Osteoblast (primary cell): ENCODE measurements around the gene CDYL2. TPM values are rescaled to one million over a fixed set of nuclear protein-coding genes. Genes with fewer than 3 reads are reported as not detected.

Source experiments
- DNase-seq: peaks from one replicate; pipeline ENCODE4 v3.0.0; 2011; ENCODE audit warnings: low spot score, mixed read lengths; ENCODE audit not compliant: insufficient read length; ENCODE audit errors: missing footprints
- H2AFZ ChIP-seq: 2 replicates; pipeline ENCODE4 v1.6.0; 2011; ENCODE audit warnings: mild to moderate bottlenecking, low read length
- H3K27ac ChIP-seq: 2 replicates; pipeline ENCODE4 v1.5.1; 2011; ENCODE audit warnings: mild to moderate bottlenecking, low read depth, low read length, moderate library complexity
- H3K27me3 ChIP-seq: 2 replicates; pipeline ENCODE4 v1.6.0; 2012; ENCODE audit warnings: mild to moderate bottlenecking, control low read depth, inconsistent platforms, low read length, moderate library complexity; ENCODE audit not compliant: insufficient read depth
- H3K36me3 ChIP-seq: 2 replicates; pipeline ENCODE4 v1.5.1; 2011; ENCODE audit warnings: mild to moderate bottlenecking, low read length, control low read depth, moderate library complexity; ENCODE audit not compliant: insufficient read depth
- H3K4me1 ChIP-seq: 2 replicates; pipeline ENCODE4 v1.5.1; 2011; ENCODE audit warnings: mild to moderate bottlenecking, low read length, control low read depth, moderate library complexity; ENCODE audit not compliant: insufficient read depth
- H3K4me2 ChIP-seq: 2 replicates; pipeline ENCODE4 v1.6.0; 2011; ENCODE audit warnings: mild to moderate bottlenecking, low read length; ENCODE audit not compliant: insufficient read depth
- H3K4me3 ChIP-seq: fragments of 200-600 bp; sonication (generic); 3 replicates; pipeline ENCODE4 v1.5.1; 2012; ENCODE audit warnings: mild to moderate bottlenecking, low read length, inconsistent platforms; ENCODE audit not compliant: insufficient read depth
- H3K79me2 ChIP-seq: 2 replicates; pipeline ENCODE4 v1.6.0; 2012; ENCODE audit warnings: mild to moderate bottlenecking, low read length, control low read depth, inconsistent platforms; ENCODE audit not compliant: insufficient read depth
- H3K9me3 ChIP-seq: 2 replicates; pipeline ENCODE4 v1.5.1; 2011; ENCODE audit warnings: low read depth, low read length, control low read depth
- H4K20me1 ChIP-seq: 2 replicates; pipeline ENCODE4 v1.6.0; 2012; ENCODE audit warnings: mild to moderate bottlenecking, low read length, control low read depth; ENCODE audit not compliant: insufficient read depth
- total RNA-seq: library from RNA; depleted of rRNA; stranded (reverse); fragments of >200 nt; gene quantifications from 2 replicates; pipeline ENCODE4 v1.2.3, GENCODE V29; 2012
- TF ChIP-seq, protein P1 (sequence below): IDR thresholded peaks from 2 replicates; pipeline ENCODE4 v1.5.1; 2011; ENCODE audit warnings: mild to moderate bottlenecking, low read depth, low read length, moderate library complexity; ENCODE audit errors: extremely low read depth

CDYL2 gene
- total RNA-seq, 1 donor = 8.3 TPM

DNA sequence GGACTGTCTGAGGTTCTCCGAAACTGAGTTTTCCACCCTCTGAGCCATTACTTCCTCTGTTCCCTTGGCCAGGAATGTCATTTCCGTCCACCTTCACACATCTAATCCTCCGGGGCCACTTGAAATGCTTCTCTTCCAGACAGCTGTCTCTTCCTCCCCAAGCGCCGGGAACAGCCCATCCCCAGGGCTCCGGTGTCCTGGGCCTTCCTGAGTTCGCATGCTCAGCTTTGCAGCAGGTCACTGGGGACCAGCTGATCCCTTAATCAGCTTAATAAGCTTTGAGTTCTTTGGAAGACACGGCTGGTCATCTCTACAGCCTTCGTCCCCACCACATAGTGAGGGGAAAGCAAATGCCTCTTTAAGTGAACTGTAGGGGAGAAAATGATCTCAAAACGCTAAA is 140.2 kb downstream of the CDYL2 start:
- H3K9me3 ChIP-seq = no peaks in the 10 kb centered on the region
- H3K4me3 ChIP-seq = no peak overlapping the region
- TF ChIP-seq, protein P1, sequence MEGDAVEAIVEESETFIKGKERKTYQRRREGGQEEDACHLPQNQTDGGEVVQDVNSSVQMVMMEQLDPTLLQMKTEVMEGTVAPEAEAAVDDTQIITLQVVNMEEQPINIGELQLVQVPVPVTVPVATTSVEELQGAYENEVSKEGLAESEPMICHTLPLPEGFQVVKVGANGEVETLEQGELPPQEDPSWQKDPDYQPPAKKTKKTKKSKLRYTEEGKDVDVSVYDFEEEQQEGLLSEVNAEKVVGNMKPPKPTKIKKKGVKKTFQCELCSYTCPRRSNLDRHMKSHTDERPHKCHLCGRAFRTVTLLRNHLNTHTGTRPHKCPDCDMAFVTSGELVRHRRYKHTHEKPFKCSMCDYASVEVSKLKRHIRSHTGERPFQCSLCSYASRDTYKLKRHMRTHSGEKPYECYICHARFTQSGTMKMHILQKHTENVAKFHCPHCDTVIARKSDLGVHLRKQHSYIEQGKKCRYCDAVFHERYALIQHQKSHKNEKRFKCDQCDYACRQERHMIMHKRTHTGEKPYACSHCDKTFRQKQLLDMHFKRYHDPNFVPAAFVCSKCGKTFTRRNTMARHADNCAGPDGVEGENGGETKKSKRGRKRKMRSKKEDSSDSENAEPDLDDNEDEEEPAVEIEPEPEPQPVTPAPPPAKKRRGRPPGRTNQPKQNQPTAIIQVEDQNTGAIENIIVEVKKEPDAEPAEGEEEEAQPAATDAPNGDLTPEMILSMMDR = no peak
- no peak overlapping the region for H3K27ac ChIP-seq
- no peaks in the 10 kb centered on the region for H3K79me2 ChIP-seq
- no peaks in the 10 kb centered on the region for H3K36me3 ChIP-seq
- no peak overlapping the region for H3K4me2 ChIP-seq
- no peaks in the 10 kb centered on the region for H3K4me1 ChIP-seq
- no peaks in the 10 kb centered on the region for H4K20me1 ChIP-seq
- DNase-seq = no peak
- no peak overlapping the region for H2AFZ ChIP-seq
- no peaks in the 10 kb centered on the region for H3K27me3 ChIP-seq

DNA sequence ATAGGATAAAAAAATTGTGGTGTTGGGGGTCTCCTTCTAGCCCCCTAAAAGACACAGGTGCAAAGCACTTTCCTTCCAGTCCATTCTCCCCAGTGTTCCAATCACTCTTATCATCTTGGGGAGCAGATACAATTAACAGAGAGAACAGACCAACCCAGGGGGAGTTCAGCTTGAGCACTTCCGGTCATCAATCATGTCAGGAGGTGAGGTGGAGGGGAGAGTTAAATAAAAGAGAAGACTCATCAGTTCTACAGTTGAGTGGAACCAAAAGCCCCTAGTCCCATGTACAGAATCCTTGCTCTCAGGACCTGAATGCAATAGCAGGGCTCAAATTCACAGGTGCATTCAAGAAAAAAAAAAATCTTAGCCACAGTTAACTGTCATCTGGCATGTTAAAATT is 141.3 kb downstream of the CDYL2 start:
- H2AFZ ChIP-seq = no peak overlapping the region
- H3K4me3 ChIP-seq = no peak overlapping the region
- no peaks in the 10 kb centered on the region for H3K9me3 ChIP-seq
- no peaks in the 10 kb centered on the region for H3K4me1 ChIP-seq
- H3K79me2 ChIP-seq = no peaks in the 10 kb centered on the region
- H3K27ac ChIP-seq = no peak overlapping the region
- no peak for DNase-seq
- H3K27me3 ChIP-seq = no peaks in the 10 kb centered on the region
- no peaks in the 10 kb centered on the region for H4K20me1 ChIP-seq
- H3K36me3 ChIP-seq = no peaks in the 10 kb centered on the region
- TF ChIP-seq, protein P1 = no peak
- H3K4me2 ChIP-seq = no peak overlapping the region

DNA sequence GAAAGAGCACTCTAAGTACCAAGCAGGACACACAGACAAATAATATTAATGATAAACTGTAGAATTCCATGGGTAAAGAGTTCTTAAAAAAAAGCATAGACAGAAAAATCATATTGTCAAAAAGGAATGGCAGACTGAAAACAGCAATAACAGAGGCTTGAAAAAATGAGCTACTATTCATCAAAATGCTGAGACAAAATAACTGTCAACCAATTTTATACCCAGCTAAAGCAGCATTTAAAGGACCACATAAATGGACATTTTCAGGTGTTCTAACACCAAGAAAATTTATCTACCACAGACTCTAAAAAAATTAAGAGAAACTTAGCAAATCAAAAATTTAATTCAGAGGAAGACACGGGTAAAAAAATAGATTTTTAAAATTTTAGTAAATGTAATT is 144.5 kb downstream of the CDYL2 start:
- no peak overlapping the region for H3K4me2 ChIP-seq
- no peak for DNase-seq
- no peak overlapping the region for H3K4me3 ChIP-seq
- no peaks in the 10 kb centered on the region for H3K9me3 ChIP-seq
- no peaks in the 10 kb centered on the region for H3K27me3 ChIP-seq
- H3K4me1 ChIP-seq = no peaks in the 10 kb centered on the region
- no peaks in the 10 kb centered on the region for H4K20me1 ChIP-seq
- no peak overlapping the region for H3K27ac ChIP-seq
- no peak overlapping the region for H2AFZ ChIP-seq
- no peaks in the 10 kb centered on the region for H3K79me2 ChIP-seq
- no peaks in the 10 kb centered on the region for H3K36me3 ChIP-seq
- TF ChIP-seq, protein P1 = no peak

DNA sequence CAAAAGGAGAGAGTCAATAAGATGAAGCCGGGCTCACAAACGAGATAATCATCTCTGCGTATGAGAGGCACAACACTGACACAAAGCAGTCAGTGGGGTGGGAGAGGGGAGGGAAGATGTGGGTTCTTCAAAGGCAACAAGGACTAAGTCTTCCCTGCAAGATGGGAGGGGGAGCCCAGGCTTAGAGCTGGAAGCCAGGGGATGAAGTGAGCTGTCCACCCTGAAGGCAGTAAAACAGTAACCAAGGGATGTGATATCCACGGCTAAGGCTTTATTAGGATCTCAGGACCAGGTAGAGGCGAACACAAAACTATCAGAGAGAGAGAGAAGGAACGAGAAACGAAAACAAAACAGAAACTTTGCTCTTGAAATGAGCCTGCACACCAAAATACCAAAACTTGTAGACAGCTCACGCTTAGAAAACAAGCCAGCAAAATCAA is 147.7 kb downstream of the CDYL2 start:
- Histone ChIP-seq H3K27me3 (no peaks in the 10 kb centered on the region), H4K20me1 (no peaks in the 10 kb centered on the region), H3K4me2 (no peak overlapping the region), H3K79me2 (no peaks in the 10 kb centered on the region), H3K4me1 (no peaks in the 10 kb centered on the region), H3K4me3 (no peak overlapping the region), H3K36me3 (no peaks in the 10 kb centered on the region), H3K9me3 (no peaks in the 10 kb centered on the region), H3K27ac (no peak overlapping the region), H2AFZ (no peak overlapping the region)
- DNase-seq = no peak
- TF ChIP-seq, protein P1 = no peak
